Measurements from ENCODE around the gene UFSP1.
"Not testable (repeated sequence)": the region's sequence is repeated elsewhere in the genome, so short reads cannot be mapped to it uniquely, and the experiment has no call there.

The UFSP1 gene

DNA sequence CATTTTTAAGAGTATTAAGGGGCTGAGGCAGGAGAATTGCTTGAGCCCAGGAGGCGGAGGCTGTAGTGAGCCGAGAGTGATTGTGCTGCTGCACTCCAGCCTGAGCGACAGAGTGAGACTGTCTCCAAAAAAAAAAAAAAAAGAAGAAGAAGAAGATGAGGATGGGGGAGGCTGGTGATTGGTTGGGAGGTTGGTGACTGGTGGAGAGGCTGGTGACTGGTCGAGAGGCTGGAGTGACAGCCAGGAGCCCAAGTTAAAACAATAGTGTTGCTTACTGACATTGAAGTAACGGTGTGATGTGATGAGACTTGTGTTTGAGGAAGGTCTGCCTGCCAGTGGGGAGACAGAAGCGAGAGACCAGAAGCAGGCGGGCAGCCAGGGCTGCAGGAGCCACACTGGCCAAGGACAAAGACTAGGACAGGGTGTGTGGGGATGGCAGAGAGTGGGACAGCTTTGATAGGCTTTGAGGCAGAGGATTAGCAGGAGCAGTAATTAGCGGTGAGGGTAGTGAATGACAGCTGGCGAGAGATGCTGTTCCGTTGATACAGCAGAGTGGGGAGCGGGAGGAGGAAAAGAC lies 9.7 kb downstream of the UFSP1 start:
- DNase-seq: no peak

DNA sequence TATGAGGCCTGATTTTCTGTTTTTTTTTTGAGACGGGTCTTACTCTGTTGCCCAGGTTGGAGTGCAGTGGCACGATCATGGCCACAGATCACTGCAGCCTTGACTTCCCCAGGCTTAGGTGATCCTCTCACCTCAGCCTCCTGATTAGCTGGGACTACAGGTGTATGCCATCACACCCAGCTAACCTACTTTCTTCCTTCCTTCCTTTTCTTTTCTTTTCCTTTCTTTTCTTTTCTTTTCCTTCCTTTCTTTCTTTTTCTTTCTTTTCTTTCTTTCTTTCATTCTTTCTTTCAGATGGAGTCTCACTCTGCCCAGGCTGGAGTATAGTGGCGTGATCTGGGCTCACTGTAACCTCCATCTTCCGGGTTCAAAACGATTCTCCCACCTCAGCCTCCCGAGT lies 10.8 kb downstream of the UFSP1 start:
- no peak for DNase-seq

DNA sequence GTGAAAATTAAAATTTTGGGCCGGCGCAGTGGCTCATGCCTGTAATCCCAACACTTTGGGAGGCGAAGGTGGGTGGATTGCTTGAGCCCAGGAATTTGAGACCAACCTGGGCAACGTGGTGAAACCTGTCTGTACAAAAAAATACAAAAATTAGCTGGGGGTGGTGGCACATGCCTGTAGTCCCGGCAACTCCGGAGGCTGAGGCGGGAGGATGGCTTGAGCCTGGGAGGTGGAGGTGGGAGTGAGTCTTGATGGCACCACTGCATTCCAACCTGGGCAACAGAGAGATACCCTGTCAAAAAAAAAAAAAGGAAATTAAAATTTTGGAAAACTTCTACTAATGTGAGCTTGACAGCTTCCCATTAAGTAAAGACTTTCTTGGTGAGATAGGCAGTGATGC lies 11.5 kb downstream of the UFSP1 start:
- DNase-seq: no peak

DNA sequence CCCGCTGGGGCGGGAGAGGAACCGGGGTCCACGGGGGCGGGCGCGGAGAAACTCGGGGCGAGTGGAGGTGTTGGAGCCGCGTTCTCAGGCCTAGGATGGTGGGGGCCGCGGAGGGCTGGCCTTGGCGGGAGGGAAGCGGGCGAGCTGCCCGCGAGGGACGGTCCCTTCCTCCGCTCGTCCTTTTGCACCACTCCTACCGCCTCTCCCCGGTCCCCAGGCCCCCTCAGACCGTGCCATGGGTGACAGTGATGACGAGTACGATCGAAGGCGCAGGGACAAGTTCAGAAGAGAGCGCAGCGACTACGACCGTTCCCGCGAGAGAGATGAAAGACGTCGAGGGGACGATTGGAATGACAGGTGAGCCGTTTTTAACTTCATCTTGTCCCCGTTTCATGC lies 14.2 kb downstream of the UFSP1 start:
- DNase-seq: no peak

DNA sequence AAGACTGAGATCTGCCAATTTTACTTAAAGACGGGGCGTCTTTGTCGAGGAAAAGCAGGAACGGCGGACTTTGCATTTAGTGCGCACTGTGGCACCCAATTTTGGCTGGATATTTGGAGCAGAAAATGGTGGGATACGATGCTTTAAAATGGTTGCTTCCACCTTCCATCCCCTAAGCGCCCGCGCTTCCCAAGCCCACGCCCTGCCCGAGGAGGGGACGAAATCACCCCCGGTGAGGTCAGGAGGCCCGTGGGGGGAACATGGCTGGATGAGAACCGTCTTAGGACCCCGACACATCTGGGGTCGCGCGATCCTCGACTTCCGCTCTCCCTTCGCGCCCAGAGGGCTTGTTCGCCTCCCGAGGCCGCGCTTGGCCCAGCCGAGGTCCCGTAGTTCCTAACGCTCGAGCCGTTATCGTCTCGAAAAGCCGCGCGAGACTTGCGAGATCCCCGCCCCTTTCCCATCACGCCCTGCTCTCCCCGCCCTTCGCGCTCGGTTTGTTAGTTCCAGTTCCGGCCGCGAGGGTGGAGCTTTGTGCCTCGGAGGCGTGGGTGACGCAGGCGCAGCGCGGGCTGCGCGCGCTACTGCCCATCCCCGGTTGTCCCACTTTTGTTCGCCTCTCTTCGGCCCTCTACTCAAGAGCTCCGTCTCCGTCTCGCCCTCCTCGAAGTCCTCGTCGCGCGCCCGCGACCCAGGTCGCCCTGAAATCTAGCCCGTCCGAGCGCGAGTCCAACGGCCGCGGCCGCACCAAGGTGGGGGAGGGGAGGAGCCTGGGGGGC lies 14.7 kb downstream of the UFSP1 start, which contains the start of gene SRRT:
TSS of gene SRRT (plus strand) at position 527 of the 779 bp plus-strand sequence. CDS start 488 bp downstream, outside the sequence.
- peak; percentile 87 for DNase-seq

DNA sequence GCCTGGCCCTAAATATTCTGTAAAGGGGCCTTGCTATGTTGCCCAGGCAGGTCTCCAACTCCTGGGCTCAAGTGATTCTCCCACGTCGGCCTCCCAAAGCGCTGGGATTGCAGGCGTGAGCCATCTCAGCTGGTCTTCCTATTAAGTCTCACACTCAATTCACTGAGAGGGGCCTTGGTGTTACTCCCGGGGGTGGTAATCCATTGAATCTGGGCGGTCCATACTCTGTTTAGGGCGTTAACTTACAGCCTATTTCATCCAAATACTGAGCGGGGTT lies 15.3 kb downstream of the UFSP1 start:
- DNase-seq: no peak

DNA sequence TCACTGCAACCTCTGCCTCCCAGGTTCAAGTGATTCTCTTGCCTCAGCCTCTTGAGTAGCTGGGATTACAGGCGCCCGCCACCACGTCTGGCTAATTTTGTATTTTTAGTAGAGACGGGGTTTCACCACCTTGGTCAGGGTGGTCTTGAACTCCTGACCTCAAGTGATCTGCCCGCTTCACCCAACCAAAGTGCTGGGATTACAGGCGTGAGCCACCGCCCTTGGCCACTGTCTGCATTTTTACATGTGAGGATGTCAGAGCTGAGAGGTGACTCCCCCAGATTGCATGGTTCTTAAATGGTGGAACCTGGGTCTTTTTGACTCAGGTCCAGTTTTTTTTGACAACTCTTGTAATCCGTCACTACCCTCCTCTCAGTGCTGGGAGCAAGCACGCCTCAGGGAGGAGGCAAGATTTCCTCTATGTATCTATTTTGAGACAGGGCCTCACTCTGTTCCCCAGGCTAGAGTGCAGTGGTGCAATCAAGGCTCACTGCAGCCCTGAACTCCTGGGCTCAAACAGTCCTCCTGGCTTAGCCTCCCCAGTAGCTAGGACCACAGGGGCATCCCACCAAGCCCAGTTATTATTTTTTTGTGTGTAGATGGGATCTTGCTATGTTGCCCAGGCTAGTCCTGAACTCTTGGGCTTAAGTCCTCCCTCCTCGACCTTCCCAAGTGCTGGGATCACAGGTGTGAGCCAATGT lies 15.8 kb downstream of the UFSP1 start:
- DNase-seq: no peak

DNA sequence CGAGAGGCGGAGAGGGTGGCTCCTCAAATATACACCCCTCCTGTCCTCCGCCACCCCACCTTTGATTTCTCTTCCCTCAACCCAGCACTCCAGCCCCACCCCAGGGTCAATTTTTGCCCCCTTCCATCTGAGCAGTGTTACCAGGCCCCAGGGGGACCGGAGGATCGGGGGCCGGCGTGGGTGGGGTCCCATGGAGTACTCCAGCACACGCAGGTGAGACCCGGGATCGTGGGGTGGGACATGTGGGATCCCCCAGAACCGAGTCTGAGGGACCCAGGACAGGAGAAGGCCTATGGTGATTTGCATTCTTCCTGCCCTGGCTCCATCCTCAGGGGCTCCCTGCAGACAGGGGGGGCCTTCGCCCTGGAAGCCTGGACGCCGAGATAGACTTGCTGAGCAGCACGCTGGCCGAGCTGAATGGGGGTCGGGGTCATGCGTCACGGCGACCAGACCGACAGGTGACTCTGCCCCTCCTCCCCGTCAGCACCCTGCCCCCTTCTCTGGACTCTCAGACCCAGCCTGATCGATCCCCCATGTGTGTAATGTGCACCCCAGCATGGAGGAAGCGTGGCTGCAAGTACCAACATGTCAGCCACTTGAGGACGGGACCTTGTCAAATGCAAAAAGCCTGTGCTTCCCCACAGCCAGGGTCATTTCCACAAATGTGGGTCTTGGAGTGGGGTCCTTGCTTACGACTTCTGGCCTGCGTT lies 21.6 kb downstream of the UFSP1 start:
- DNase-seq: no peak

DNA sequence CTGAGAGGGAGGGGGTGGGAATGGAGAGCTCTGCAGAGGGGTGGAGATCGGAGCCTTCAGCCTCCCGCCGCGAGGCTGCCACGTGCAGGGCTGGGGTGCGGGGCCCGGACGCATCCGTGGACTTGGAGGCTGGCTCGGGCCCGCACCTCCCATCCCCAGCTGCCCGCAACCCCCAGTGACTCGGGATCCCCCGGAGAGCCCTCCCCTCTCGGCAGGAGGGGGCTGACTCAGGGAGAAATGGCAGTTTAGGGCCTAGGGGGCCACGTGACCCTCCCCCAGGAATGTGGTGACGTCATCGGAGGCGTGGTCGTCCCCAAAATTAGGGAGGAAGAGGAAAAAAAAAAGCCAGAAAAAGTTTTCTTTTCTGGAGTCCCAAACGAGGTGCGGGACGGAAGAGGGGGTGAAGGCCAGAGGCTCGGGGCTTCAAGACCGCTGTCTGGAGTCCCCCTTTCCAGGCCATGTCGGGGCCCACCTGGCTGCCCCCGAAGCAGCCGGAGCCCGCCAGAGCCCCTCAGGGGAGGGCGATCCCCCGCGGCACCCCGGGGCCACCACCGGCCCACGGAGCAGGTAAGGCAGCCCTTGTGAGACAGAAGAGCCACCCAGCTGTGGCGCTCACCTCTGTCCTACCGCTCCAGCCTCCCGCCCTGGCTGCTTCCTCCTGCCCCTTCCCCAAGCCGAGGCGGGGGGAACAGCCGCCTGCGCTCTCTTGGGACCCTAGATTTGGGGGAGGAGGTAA lies 22.3 kb downstream of the UFSP1 start, which contains the start of gene TRIP6:
TSS of gene TRIP6 (plus strand) at position 348 of the 736 bp plus-strand sequence. CDS start at position 459, 111 bp downstream.
- DNase-seq: no peak

DNA sequence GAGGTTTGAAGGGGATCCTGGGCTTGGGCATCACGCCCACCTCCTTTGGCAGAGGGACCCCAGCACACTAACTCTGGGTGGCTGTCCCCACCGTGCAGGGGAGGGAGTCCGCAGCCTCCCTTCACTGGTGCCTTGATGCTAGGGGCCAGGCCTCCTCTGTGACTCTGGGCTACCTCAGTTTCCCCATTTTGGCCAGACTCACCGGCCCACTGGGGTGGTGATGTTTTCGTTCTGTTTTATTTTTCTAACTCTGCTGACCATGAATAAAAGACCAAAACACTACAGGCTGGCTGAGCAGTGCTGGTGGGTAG lies 22.8 kb downstream of the UFSP1 start:
- DNase-seq: no peak

DNA sequence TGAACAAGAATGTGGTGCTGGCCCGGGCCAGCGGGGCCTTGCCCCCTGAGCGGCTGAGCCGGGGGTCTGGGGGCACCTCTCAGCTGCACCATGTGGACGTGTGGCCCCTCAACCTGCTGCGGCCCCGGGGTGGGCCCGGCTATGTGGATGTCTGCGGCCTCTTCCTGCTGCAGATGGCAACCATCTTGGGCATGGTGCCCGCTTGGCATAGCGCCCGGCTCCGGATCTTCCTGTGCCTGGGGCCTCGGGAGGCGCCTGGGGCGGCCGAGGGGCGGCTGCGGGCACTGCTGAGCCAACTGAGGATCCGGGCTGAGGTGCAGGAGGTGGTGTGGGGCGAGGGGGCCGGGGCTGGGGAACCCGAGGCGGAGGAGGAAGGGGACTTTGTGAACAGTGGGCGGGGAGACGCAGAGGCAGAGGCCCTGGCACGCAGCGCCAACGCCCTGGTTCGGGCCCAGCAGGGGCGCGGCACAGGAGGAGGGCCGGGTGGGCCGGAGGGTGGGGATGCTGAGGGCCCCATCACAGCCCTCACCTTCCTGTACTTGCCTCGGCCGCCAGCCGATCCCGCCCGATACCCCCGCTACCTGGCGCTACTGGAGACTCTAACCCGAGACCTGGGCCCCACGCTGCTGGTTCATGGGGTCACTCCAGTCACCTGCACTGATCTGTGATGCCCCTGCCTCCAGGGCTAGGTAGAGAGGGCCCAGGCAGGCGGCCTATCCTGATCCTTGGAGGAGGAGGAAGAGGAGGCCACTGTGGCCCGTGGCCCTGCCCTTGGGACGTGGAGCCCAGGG lies 23.4 kb downstream of the UFSP1 start:
- DNase-seq: no peak

DNA sequence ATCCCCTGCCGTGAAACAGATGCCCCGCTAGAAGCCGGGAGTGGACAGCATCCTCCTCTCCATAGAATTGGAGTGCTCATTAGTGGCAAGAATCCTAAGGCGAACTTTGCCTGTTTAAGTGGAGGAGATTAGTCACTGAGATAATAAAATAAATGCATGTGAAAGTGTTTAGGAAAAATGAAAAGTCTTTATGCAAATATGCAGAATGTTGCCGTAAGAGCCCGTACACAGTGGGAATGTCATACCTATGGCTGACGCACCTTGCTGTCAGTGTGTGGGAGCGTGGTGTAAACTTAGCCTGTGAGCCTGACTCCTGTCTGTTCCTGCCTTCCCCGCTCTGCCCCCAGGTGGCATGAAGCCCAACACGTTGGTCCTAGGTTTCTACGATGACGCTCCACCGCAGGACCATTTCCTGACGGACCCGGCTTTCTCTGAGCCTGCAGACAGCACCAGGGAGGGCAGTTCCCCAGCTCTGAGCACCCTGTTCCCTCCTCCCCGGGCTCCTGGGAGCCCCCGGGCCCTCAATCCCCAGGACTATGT lies 24.1 kb downstream of the UFSP1 start:
- DNase-seq: no peak

DNA sequence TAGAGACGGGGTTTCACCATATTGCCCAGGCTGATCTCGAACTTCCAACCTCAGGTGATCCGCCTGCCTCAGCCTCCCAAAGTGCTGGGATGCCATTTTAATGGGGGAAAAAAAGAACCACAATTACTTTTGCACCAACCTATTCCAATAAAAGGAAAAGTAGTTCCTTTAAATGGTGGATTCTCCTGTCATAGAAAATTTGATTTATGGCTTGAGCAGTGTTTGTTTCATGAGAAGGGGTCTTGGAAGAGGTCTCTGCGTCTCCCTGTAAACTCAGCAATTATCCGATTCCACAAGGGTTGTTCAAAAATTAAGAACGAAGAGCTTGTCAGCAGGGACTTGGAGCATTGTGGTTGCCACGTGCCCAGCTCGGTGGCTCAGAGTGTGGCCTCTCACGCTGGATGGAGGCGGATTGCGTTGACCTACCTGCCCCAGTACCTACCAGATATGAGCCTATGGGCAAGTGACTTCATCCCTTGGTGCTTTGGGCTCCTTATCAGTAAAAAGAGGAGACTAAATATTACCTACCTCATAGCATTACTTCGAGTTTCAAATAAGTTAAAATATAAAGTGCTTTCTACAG lies 25.2 kb downstream of the UFSP1 start:
- DNase-seq: no peak

DNA sequence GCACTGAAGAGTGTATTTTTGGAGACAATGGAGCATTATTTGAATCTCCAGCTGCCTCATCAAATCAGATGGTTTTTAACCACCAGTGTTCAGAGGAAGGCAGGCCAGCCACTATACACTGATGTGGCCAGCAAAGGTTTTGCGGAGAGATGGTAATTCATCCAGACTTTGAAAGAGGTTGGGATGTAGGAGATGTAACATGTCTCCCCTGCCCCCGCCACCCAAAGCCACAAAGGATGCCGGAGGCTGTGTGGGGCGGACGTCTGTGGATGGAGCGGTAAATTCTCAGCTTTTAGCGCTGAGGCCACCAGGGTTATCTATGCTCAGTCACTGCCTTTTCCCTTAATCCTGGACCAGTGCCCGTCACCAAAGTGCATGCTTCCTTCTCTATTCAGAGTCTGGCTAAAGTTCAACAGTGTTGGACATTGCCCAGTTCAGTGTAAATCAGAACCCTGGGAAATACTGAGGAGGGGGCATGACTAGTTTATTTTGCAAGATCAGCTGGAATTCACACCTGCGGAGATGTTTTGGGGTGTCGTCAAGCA lies 26.0 kb downstream of the UFSP1 start:
- DNase-seq: no peak

DNA sequence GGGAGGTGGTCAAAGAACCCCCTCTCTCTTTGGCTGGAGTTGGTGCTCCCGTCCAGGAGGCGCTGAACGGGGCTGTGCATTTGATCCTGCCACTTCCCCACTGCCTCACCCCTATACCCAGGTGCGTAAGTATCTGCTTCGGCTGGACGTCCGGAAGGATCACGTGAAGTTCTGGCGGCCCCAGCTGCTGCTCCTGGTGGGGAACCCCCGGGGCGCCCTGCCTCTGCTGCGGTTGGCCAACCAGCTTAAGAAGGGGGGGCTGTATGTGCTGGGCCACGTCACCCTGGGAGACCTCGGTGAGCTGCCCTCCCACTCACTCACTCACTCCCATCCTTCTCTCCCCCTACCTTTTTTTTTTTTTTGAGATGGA lies 27.9 kb downstream of the UFSP1 start:
- no peak for DNase-seq

DNA sequence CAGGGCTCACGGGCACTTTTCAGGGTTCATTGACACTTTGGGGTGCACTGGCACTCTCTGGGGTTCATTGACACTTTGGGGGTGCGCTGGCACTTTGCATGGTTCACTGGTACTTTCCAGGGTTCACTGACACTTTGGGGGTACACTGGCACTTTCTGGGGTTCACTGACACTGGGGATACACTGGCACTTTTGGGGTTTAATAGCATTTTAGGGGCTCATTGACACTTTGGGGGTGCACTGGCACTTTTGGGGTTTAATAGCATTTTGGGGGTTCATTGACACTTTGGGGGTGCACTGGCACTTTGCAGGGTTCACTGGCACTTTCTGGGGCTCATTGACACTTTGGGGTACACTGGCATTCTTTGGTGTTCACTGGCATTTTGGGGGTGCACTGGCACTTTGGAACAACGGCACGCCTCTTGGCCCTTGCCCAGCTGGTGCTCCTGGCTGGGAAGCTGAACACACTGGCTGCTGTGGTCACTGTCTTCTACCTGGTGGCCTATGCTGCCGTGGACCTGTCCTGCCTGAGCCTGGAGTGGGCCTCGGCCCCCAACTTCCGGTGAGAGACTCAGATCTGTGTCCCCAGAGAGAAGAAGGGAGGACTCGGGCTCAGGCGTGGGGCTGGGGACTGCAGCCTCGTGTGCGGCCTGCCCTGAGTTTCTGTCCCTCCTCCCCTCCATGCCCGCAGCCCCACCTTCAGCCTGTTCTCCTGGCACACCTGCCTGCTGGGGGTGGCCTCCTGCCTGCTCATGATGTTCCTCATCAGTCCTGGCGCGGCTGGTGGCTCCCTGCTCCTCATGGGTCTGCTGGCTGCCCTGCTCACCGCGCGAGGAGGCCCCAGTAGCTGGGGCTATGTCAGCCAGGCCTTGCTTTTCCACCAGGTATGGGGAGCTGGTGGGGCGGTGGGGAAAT lies 28.6 kb downstream of the UFSP1 start:
- DNase-seq: no peak

DNA sequence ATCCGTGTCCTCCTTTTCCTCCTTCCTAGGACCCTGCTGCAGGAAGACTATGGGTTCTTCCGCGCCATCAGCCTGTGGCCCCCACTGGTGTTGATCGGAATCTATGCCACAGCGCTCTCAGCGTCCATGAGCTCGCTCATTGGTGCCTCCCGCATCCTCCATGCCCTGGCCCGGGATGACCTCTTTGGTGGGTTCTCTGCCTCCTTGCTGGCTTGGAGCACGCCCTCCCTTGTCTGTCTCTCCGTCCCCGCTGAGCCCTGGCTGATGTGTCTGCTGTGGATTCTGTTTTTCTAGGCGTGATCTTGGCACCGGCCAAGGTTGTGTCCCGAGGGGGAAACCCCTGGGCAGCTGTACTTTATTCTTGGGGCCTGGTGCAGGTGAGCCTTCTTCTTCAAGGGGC lies 29.7 kb downstream of the UFSP1 start:
- DNase-seq: no peak

DNA sequence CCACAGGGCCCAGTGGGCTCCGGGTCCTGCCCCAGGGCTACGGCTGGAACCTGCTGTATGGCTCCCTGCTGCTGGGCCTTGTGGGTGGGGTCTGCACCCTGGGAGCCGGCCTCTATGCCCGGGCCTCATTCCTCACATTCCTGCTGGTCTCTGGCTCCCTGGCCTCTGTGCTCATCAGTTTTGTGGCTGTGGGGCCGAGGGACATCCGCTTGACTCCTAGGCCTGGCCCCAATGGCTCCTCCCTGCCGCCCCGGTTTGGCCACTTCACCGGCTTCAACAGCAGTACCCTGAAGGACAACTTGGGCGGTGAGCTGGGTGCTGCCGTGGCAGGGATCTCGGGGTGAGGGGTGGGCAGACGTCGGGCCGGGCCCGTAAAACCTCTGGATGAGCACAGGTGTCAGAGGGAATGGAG lies 32.6 kb downstream of the UFSP1 start:
- DNase-seq: no peak

DNA sequence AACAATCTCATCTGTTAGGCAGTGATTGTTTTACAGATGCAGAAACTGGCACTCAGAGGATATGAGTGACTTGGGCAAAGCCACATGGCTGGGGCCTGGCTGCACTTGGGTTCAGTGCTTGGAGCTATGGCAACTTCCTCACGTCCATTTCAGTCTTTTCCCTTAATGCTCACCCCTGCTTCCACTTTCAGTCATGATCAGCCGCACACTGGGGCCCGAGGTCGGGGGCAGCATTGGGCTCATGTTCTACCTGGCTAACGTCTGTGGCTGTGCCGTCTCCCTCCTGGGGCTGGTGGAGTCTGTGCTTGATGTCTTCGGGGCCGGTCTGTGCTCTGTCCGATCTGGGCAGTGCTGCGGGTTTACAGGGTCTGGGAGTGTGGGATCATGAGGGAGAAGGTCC lies 34.0 kb downstream of the UFSP1 start:
- DNase-seq: no peak

DNA sequence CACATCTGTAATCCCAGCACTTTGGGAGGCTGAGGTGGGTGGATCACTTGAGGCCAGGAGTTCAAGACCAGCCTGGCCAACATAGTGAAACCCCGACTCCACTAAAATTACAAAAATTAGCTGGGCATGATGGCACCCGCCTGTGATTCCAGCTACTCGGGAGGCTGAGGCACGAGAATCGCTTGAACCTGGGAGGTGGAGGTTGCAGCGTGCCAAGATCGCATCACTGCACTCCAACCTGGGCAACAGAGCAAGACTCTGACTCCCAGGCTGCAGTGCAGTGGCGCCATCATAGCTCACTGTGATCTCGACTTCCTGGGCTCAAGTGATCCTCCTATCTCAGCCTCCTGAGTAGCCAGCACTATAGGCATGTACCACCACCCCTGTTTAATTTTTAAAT lies 34.6 kb downstream of the UFSP1 start:
- DNase-seq: not testable (repeated sequence)

Data from NCI-H1436 treated with DMSO at 0.1 percent for 48 hours (cell line).